Activated CD8-positive, alpha-beta T cell treated with anti-CD3 and anti-CD28 coated beads, Interleukin-2, amount 10 ng/mL, durations not matched to agents 7 days and 5 days (primary cell): Measurements from ENCODE around the gene GPX1. TPM values are rescaled to one million over a fixed set of nuclear protein-coding genes. Genes with fewer than 3 reads are reported as not detected.

Experiments used
- ATAC-seq: fragments of 150-1000 bp; cut with Tn5 transposase; one replicate; pipeline ENCODE4 v1.10.0; 2021; ENCODE audit warnings: moderate library complexity
- CTCF ChIA-PET: fragments of 350-600 bp; sonication (Branson Sonifier 250); formaldehyde crosslinking; loops from one replicate; lab custom pipeline; 2021; ENCODE audit warnings: antibody characterized with exemption; lab: Charles Lee
- POLR2A ChIA-PET: fragments of 350-600 bp; sonication (Branson Sonifier 250); formaldehyde crosslinking; loops from one replicate; lab custom pipeline; 2021; ENCODE audit warnings: antibody characterized with exemption; lab: Charles Lee
- DNase-seq: peaks from one replicate; pipeline ENCODE4 v3.0.0-alpha.2; 2020
- H3K27ac Mint-ChIP-seq: one replicate; pipeline ENCODE4 v1.8.0; 2021; ENCODE audit warnings: mild to moderate bottlenecking, mixed read lengths
- H3K27me3 Mint-ChIP-seq: one replicate; pipeline ENCODE4 v1.8.0; 2021; ENCODE audit warnings: low read depth, mixed read lengths
- H3K36me3 Mint-ChIP-seq: one replicate; pipeline ENCODE4 v1.8.0; 2021; ENCODE audit warnings: low read depth, mixed read lengths
- H3K4me1 Mint-ChIP-seq: one replicate; pipeline ENCODE4 v1.8.0; 2021; ENCODE audit warnings: low read depth, mixed read lengths
- H3K4me3 Mint-ChIP-seq: one replicate; pipeline ENCODE4 v1.8.0; 2021; ENCODE audit warnings: mild to moderate bottlenecking, mixed read lengths
- H3K9me3 Mint-ChIP-seq: one replicate; pipeline ENCODE4 v1.8.0; 2022; ENCODE audit warnings: mixed read lengths; ENCODE audit not compliant: insufficient read depth
- total RNA-seq, 2 experiments: library from RNA; stranded (reverse); gene quantifications; one replicate each; pipeline ENCODE4 v1.2.3, GENCODE V29; 2021

GPX1 gene
- total RNA-seq, 2 experiments from 2014 or later: 115 to 119 TPM

DNA sequence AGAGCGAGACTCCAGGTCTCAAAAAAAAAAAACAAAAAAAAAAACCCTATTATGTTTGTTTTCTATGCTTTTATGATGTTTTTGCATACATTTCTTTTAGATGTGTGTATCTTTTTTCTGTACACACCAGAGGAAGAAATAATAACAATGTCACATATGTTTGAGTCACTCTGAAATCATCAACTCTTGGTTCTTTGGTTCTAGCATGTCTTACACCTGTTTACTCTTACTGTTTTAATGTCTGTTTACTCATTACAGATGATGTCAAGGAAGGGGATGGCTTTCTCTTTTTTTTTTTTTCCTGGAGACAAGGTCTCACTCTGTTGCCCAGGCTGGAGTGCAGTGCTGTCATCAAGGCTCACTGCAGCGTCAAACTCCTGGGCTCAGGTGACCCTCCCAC is 29.6 kb upstream of the GPX1 start:
- ATAC-seq (no peak), DNase-seq (no peak)
- peaks cover 27% of the 10 kb centered on the region for H3K4me1 Mint-ChIP-seq
- no peak overlapping the region for H3K4me3 Mint-ChIP-seq
- H3K27me3 Mint-ChIP-seq: no peaks in the 10 kb centered on the region
- no peaks in the 10 kb centered on the region for H3K9me3 Mint-ChIP-seq
- ChIA-PET POLR2A (no interaction called here), CTCF (no interaction called here)
- peaks cover 22% of the 10 kb centered on the region for H3K36me3 Mint-ChIP-seq
- peak overlapping the region; percentile 8 for H3K27ac Mint-ChIP-seq

DNA sequence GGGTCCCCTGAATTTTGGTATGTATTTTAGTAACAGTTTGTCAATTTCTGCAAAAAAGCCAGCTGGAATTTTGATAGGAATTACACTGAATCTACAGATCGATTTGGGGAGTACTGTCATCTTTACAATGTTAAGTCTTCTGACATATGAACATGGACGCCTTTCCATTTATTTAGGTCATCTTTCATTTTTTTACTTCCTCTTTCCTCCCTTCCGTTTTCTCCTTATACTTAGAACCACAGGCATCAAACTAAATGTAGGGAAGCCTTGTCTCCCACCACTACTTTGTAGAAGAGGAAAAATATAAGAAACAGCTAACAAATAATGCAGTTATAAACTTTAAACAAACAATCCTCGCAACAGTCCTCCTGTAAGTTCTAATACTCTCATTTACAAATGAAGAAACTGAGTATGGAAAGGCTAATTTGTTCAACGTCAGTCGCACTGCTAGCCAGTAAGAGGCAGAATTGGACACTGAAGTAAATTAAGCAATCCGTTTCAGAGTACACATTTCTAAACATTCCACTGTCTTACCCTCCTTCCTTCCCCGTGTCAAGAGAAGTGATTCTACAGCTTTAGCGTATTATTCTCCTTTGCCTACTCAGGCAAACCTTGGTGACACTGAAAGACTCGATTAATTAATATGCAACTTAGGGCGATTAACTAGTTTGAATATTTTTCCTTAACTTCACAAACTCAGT is 28.1 kb upstream of the GPX1 start:
- no peaks in the 10 kb centered on the region for H3K9me3 Mint-ChIP-seq
- H3K4me1 Mint-ChIP-seq: peaks cover 27% of the 10 kb centered on the region
- peaks cover 22% of the 10 kb centered on the region for H3K36me3 Mint-ChIP-seq
- no peak overlapping the region for H3K4me3 Mint-ChIP-seq
- ChIA-PET POLR2A (no interaction called here), CTCF (interaction anchor here (0.8 kb wide), 1 partner anchor 46 kb away, joined by 3 read pairs; the partner anchor contains the start of gene USP4)
- no peak for ATAC-seq
- no peaks in the 10 kb centered on the region for H3K27me3 Mint-ChIP-seq
- no peak for DNase-seq
- H3K27ac Mint-ChIP-seq: no peak overlapping the region

DNA sequence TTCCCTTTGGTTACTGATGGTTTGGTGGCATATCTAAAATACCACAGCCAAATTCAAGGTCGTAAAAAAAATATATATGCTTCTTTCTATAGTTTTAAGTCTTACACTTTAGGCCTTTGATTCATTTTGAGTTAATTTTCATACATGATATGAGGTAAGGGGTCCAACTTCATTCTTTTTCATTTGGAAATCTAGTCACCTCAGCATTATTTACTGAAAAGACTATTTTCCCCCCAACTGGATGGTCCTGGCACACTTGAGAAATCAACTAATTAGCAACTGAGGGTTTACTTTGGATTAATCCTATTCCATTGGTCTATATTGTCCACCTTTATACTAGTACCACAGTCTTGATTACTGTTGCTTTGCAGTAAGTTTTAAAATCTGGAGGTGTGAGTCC is 27.5 kb upstream of the GPX1 start:
- POLR2A ChIA-PET: no interaction called here
- H3K27me3 Mint-ChIP-seq: no peaks in the 10 kb centered on the region
- H3K36me3 Mint-ChIP-seq: peaks cover 22% of the 10 kb centered on the region
- CTCF ChIA-PET: interaction anchor here (0.8 kb wide), 1 partner anchor 46 kb away, joined by 3 read pairs; the partner anchor contains the start of gene USP4
- no peaks in the 10 kb centered on the region for H3K9me3 Mint-ChIP-seq
- peaks cover 27% of the 10 kb centered on the region for H3K4me1 Mint-ChIP-seq
- no peak for ATAC-seq
- H3K4me3 Mint-ChIP-seq: no peak overlapping the region
- no peak for DNase-seq
- no peak overlapping the region for H3K27ac Mint-ChIP-seq

DNA sequence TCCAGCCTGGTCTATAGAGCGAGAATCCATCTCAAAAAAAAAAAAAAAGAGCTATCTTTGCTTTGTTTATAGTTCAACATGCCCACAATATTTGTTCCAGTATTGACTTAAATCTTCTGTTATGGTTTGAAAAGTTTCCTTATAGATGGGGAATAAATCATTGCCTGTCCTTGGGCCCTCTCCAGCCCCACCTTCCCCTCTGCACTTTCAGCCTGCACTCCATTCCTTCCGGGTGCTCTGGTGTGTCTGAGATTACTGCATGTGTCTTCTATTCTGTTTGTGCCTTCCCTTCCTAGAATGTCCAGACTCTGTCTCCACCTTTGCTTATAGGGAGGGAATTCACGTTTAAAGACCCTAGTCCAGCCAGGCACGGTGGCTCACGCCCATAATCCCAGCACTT is 25.2 kb upstream of the GPX1 start:
- POLR2A ChIA-PET: no interaction called here
- H3K4me1 Mint-ChIP-seq: peaks cover 33% of the 10 kb centered on the region
- CTCF ChIA-PET: no interaction called here

DNA sequence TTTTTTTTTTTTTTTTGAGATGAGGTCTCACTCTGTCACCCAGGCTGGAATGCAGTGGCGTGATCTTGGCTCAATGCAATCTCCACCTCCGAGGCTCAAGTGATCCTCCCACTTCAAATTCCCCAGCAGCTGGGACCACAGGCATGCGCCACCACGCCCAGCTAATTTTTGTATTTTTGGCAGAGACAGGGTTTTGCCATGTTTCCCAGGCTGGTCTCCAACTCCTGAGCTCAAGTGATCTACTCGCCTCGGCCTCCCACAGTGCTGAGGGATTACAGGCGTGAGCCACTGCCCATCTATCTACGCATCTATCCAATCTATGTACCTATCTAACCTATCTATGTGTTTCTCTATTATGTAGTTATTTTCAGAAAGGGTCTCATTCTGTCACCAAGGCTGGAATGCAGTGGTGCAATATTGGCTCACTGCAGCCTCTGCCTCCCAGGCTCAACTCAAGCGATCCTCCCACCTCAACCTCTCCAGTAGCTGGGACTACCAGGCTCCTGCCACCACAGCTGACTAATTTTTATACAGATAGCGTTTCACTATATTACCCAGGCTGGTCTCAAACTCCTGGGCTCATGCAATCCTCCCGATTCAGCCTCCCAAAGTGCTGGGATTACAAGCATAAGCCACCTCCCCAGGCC is 20.2 kb upstream of the GPX1 start:
- no peak for ATAC-seq
- DNase-seq: no peak
- H3K27ac Mint-ChIP-seq: peak overlapping the region; percentile 20
- H3K9me3 Mint-ChIP-seq: no peaks in the 10 kb centered on the region
- peaks cover 50% of the 10 kb centered on the region for H3K36me3 Mint-ChIP-seq
- no peak overlapping the region for H3K4me3 Mint-ChIP-seq
- peaks cover 27% of the 10 kb centered on the region for H3K4me1 Mint-ChIP-seq
- ChIA-PET CTCF (interaction anchor here (1.0 to 1.8 kb wide), 3 partner anchors 19 to 38 kb away, joined by 3 to 5 read pairs (median 4); partner anchors contain the start of gene USP4), POLR2A (no interaction called here)
- H3K27me3 Mint-ChIP-seq: no peaks in the 10 kb centered on the region

More for the DNA sequence above, 25.2 kb upstream of the GPX1 start:
- Mint-ChIP-seq H3K4me3 (no peak overlapping the region), H3K9me3 (no peaks in the 10 kb centered on the region), H3K27me3 (no peaks in the 10 kb centered on the region), H3K36me3 (peaks cover 31% of the 10 kb centered on the region), H3K27ac (no peak overlapping the region)
- DNase-seq: no peak
- no peak for ATAC-seq

DNA sequence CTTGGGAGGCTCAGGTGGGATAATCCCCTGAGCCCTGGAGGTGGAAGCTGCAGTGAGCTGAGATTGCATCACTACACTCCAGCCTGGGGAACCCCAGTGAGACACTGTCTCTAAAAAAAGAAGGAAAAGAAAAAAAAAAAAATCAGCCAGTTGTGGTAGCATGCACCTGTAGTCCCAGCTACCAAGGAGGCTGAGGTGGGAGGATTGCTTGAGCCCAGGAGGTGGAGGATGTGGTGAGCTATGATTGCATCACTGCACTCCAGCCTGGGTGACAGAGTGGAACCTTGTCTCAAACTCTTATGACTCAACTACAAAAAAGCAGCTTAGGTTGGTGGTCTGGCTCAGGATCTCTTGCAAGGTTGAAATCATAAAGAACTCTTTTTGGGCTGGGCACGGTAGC is 19.3 kb upstream of the GPX1 start:
- no peaks in the 10 kb centered on the region for H3K9me3 Mint-ChIP-seq
- DNase-seq: peak; percentile 76
- ChIA-PET POLR2A (interaction anchor here (0.6 to 0.7 kb wide), 2 partner anchors 13 to 15 kb away, joined by 3 to 4 read pairs; no protein-coding TSS in a partner anchor), CTCF (interaction anchor here (0.6 to 1.8 kb wide), 5 partner anchors 18 to 297 kb away, joined by 3 to 5 read pairs (median 4); partner anchors contain the start of gene USP4)
- H3K4me3 Mint-ChIP-seq: no peak overlapping the region
- H3K36me3 Mint-ChIP-seq: peaks cover 56% of the 10 kb centered on the region
- peak overlapping the region; percentile 83 for H3K27ac Mint-ChIP-seq
- H3K27me3 Mint-ChIP-seq: no peaks in the 10 kb centered on the region
- peaks cover 28% of the 10 kb centered on the region for H3K4me1 Mint-ChIP-seq
- peak; percentile 88 for ATAC-seq

DNA sequence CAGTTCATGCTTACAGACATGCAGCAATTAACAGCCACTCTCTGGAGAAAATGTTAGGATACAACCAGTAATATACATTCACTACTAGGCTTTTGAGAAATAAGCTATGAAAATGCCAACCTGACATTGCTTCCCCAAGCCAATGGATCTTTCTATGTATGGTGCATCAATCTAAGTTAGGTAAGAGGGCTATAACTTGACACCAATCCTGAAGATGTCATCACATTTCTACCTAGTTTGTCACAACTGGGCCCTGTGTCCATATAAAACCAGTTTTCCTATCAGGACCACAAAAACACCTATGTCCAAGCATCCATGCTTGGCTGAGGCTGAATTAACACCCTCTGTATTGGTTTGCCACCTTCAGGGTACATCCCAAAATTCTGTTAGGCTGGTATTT is 13.8 kb upstream of the GPX1 start:
- DNase-seq: no peak
- Mint-ChIP-seq H3K9me3 (no peaks in the 10 kb centered on the region), H3K4me3 (no peak overlapping the region), H3K27me3 (no peaks in the 10 kb centered on the region), H3K36me3 (peaks cover 61% of the 10 kb centered on the region), H3K4me1 (peaks cover 22% of the 10 kb centered on the region), H3K27ac (no peak overlapping the region)
- POLR2A ChIA-PET: interaction anchor here (0.6 to 1.1 kb wide), 2 partner anchors 10 to 32 kb away, joined by 3 read pairs; partner anchors contain the start of gene USP4
- no peak for ATAC-seq
- CTCF ChIA-PET: no interaction called here

DNA sequence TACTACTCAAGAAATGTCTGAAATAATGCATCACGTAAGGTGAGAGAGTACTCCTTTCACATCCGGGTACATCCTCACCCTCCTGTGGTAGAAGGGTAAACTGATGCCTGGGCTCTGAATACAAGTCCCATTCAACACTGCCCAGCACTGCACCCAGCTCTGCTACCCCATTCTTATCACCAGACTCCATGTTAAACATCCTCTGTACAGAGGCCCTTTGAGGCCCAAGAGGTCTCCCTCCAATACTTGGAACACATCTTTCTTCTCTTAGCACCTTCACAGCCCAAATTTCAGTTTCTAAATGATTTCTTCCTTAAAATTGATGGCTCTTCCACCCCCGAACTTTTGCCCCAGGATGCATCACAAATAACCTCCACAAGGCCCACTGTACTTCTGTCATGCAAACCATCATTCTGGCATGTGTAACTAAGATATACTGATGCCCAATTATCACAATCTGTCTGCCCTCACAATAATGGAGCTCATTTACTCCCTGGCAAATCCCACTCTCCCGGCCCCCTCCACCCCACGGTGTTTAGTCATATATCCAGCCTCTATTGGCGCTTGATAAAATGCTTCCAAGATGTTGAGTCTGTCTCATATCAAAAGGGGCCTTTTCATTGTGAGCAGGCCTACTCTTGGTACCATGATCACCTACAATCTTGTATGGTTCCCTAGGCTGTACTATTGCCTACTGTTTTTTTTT is 12.6 kb upstream of the GPX1 start:
- H3K4me3 Mint-ChIP-seq: no peak overlapping the region
- no peaks in the 10 kb centered on the region for H3K27me3 Mint-ChIP-seq
- DNase-seq: no peak
- ChIA-PET CTCF (no interaction called here), POLR2A (interaction anchor here (1.1 to 1.9 kb wide), 2 partner anchors 9 to 41 kb away, joined by 3 to 5 read pairs; partner anchors contain the start of gene RHOA)
- H3K36me3 Mint-ChIP-seq: peaks cover 69% of the 10 kb centered on the region
- H3K9me3 Mint-ChIP-seq: no peaks in the 10 kb centered on the region
- peak overlapping the region; percentile 44 for H3K27ac Mint-ChIP-seq
- peaks cover 23% of the 10 kb centered on the region for H3K4me1 Mint-ChIP-seq
- no peak for ATAC-seq

DNA sequence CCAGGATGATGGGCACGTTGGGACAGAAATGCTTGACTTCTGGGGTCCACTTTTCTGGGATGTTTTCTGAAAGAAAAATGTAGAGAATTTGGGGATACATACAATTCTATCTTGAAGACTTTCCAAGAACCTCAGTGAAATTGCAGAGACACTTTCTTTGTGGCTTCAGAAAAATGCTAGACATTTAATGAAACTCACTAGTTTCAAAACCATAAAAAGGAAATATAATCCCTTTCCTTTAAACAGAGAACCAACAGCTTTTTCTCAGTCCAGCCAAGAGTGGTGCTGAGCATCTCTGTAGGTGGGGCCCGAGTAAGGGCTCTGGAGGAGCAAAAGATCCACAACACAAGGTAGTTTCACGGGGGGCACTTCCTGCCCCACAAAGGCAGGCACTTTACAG is 4.4 kb upstream of the GPX1 start:
- Mint-ChIP-seq H3K4me1 (peaks cover 38% of the 10 kb centered on the region), H3K27me3 (no peaks in the 10 kb centered on the region), H3K4me3 (no peak overlapping the region), H3K9me3 (no peaks in the 10 kb centered on the region), H3K27ac (peak overlapping the region; percentile 75), H3K36me3 (peaks cover 68% of the 10 kb centered on the region)
- ATAC-seq (no peak), DNase-seq (no peak)
- POLR2A ChIA-PET: interaction anchor here (3.2 kb wide), 1 partner anchor 22 kb away, joined by 11 read pairs; the partner anchor contains the start of gene USP4
- CTCF ChIA-PET: interaction anchor here (1.0 to 7.9 kb wide), 3 partner anchors 17 to 86 kb away, joined by 3 to 53 read pairs (median 6); partner anchors contain the start of gene USP4

DNA sequence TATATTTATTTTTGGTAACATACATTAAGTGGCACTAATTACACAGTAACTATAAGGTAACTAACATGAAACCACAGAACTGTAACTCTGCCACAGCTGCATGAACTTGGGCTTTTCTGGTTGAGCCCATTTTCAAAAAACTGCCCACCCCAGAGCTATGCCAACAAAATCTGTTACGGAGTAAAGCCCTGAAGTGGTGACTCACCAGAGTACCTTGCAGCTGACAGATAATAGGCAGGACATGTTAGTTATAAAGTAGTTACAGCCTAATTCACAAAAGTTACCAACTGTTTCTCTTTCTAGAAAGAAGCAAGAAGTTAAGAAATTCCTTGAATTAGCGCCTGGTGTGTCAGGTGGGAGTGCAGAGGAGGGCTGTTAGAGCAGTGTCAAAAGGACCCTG is 1.5 kb upstream of the GPX1 start:
- DNase-seq: no peak
- ChIA-PET CTCF (interaction anchor here (1.3 to 7.9 kb wide), 3 partner anchors 18 to 90 kb away, joined by 4 to 53 read pairs (median 4); partner anchors contain the start of gene USP4), POLR2A (interaction anchor here (0.7 to 3.2 kb wide), 3 partner anchors 8 to 52 kb away, joined by 6 to 36 read pairs (median 18); partner anchors contain the start of genes RHOA, TCTA and USP4)
- peak overlapping the region; percentile 95 for H3K4me3 Mint-ChIP-seq
- H3K27ac Mint-ChIP-seq: peak overlapping the region; percentile 87
- peaks cover 65% of the 10 kb centered on the region for H3K36me3 Mint-ChIP-seq
- peaks cover 48% of the 10 kb centered on the region for H3K4me1 Mint-ChIP-seq
- no peaks in the 10 kb centered on the region for H3K9me3 Mint-ChIP-seq
- no peak for ATAC-seq
- no peaks in the 10 kb centered on the region for H3K27me3 Mint-ChIP-seq

DNA sequence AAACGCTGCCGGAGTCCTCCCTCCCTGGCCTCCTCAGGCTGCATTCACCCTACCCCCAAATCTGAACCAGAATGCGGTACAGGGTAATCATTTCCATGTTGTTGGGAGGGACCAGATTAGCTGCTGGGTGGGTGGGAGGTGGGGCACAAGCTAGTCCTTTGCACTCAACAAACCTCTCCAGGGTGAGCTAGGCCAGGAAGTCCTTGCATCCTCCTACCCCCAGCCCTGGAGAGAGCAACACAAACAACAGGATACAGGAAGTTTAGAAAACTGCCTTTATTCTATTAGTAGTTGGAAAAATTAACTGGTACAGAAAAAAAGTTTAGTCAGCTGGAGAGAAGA is 702 bp upstream of the GPX1 start:
- Mint-ChIP-seq H3K4me3 (peak overlapping the region; percentile 95), H3K36me3 (peaks cover 67% of the 10 kb centered on the region), H3K27me3 (no peaks in the 10 kb centered on the region), H3K27ac (peak overlapping the region; percentile 87), H3K4me1 (peaks cover 47% of the 10 kb centered on the region), H3K9me3 (no peaks in the 10 kb centered on the region)
- ChIA-PET POLR2A (interaction anchor here (0.7 to 3.2 kb wide), 6 partner anchors 8 to 265 kb away, joined by 3 to 36 read pairs (median 5); partner anchors contain the start of genes NICN1, QRICH1, RHOA and TCTA), CTCF (interaction anchor here (1.3 to 7.9 kb wide), 4 partner anchors 14 to 91 kb away, joined by 4 to 53 read pairs (median 7); partner anchors contain the start of gene USP4)
- DNase-seq (no peak), ATAC-seq (no peak)
